Measurements from ENCODE around the gene CRIM1.

GRCh38 chr2:36587101-36587500 is 231.5 kb downstream of the CRIM1 start:
- TF ChIP-seq CTCF (IDR thresholded peaks at IDR 0.05) (no peak), POLR2A (IDR thresholded peaks at IDR 0.05) (no peak)

All from lower leg skin (tissue), 3 donors.